HepG2 (cell line): Measurements from ENCODE around the gene DQX1. TPM values are rescaled to one million over a fixed set of nuclear protein-coding genes. Genes with fewer than 3 reads are reported as not detected.

Experiments used
- ATAC-seq: fragments of 200-7000 bp; cut with Tn5 transposase; 3 replicates; pipeline ENCODE4 v1.9.1; 2020; ENCODE audit warnings: mild to moderate bottlenecking, moderate library complexity
- BruUV-seq: library from RNA; stranded (reverse); fragments of 400-500 nt; replicated peaks from 2 replicates; lab custom pipeline; 2021; lab: Mats Ljungman, UMichigan
- CTCF ChIA-PET: fragments of 300-600 bp; formaldehyde crosslinking; extraction: SDS; loops from one replicate; lab custom pipeline; 2021; ENCODE audit warnings: low total read pairs, inconsistent platforms, low intra/inter-chr PET ratio; lab: Yijun Ruan, JAX
- POLR2A ChIA-PET: fragments of 350-600 bp; sonication (Branson Sonifier 250); formaldehyde crosslinking; loops from one replicate; lab custom pipeline; 2020; ENCODE audit warnings: antibody characterized with exemption, inconsistent platforms; lab: Yijun Ruan, JAX
- DNase-seq: peaks from one replicate; pipeline ENCODE4 v3.0.0-alpha.2; 2015; ENCODE audit warnings: low spot score
- FAIRE-seq: peaks from 3 replicates; lab custom pipeline; 2011; peaks lifted over from hg19 to GRCh38; lab: Jason Lieb, UNC
- H2AFZ ChIP-seq: one replicate; pipeline ENCODE4 v1.6.1; 2011; ENCODE audit warnings: low read length, inconsistent platforms
- H3K27ac ChIP-seq: fragments of 300-600 bp; 3 replicates; pipeline ENCODE4 v1.8.0; 2011; ENCODE audit warnings: mixed run types, mild to moderate bottlenecking, mixed read lengths, low read length, inconsistent platforms; ENCODE audit not compliant: insufficient read depth; ENCODE audit errors: extremely low read length
- H3K27me3 ChIP-seq, 2 experiments: fragments of 200-600 bp in 1 of 2; 2 replicates in 1 of 2; 3 replicates in 1 of 2; pipeline versions ENCODE4 v1.6.0 to v1.8.0; 2011; ENCODE audit warnings: low read length in 2 of 2, mild to moderate bottlenecking in 2 of 2, moderate library complexity in 2 of 2, inconsistent platforms in 1 of 2; ENCODE audit not compliant: insufficient read depth in 2 of 2, control insufficient read depth in 1 of 2
- H3K36me3 ChIP-seq, 2 experiments: fragments of 200-600 bp in 1 of 2; replicated peaks in 1 of 2; 2 replicates in 1 of 2; 3 replicates in 1 of 2; pipeline versions ENCODE4 v1.5.1 to v1.8.0; 2011; ENCODE audit warnings: low read length in 2 of 2, inconsistent platforms in 1 of 2; ENCODE audit not compliant: insufficient read depth in 2 of 2, control insufficient read depth in 1 of 2
- H3K4me1 ChIP-seq: 2 replicates; pipeline ENCODE4 v1.5.1; 2012; ENCODE audit warnings: low read length, inconsistent platforms; ENCODE audit not compliant: insufficient read depth
- H3K4me2 ChIP-seq: 2 replicates; pipeline ENCODE4 v1.6.0; 2011; ENCODE audit warnings: low read depth, low read length, inconsistent platforms
- H3K4me3 ChIP-seq, 3 experiments: fragments of 200-600 bp in 1 of 3; sonication (generic), shearing (Covaris generic) in 1 of 3; replicated peaks in 1 of 3; 2 replicates each; pipeline ENCODE4 v1.5.1; 2011 to 2016; ENCODE audit warnings: low read length in 3 of 3, inconsistent platforms in 2 of 3, low read depth in 2 of 3, mild to moderate bottlenecking in 2 of 3, control low read depth in 1 of 3, mixed read lengths in 1 of 3; ENCODE audit not compliant: insufficient read depth in 1 of 3
- H3K79me2 ChIP-seq: one replicate; pipeline ENCODE4 v1.6.1; 2011; ENCODE audit warnings: low read length, inconsistent platforms; ENCODE audit not compliant: insufficient read depth
- H3K9ac ChIP-seq: 2 replicates; pipeline ENCODE4 v1.6.0; 2011; ENCODE audit warnings: mild to moderate bottlenecking, low read depth, low read length, inconsistent platforms; ENCODE audit not compliant: insufficient read depth
- H3K9me3 ChIP-seq: 2 replicates; pipeline ENCODE4 v1.5.1; 2012; ENCODE audit warnings: mild to moderate bottlenecking, low read length
- H4K20me1 ChIP-seq: 2 replicates; pipeline ENCODE4 v1.6.0; 2011; ENCODE audit warnings: inconsistent platforms, mild to moderate bottlenecking, low read length, moderate library complexity; ENCODE audit not compliant: insufficient read depth
- EZH2 ChIP-seq: conservative IDR thresholded peaks from 2 replicates; pipeline ENCODE4 v1.6.1; 2012; ENCODE audit warnings: mild to moderate bottlenecking, low read depth, low read length, moderate library complexity
- FOXA3 ChIP-seq: IDR thresholded peaks from 2 replicates; pipeline ENCODE4 v1.6.1; 2016; ENCODE audit warnings: missing genetic modification reagents, missing compliant biosample characterization
- HOXA7 ChIP-seq: sonication (generic); formaldehyde crosslinking; IDR thresholded peaks from 2 replicates; pipeline ENCODE4 v1.8.1; 2022; ENCODE audit warnings: mild to moderate bottlenecking, missing genetic modification reagents, moderate library complexity
- IRX3 ChIP-seq: sonication (generic); formaldehyde crosslinking; IDR thresholded peaks from 2 replicates; pipeline ENCODE4 v1.8.1; 2023; ENCODE audit warnings: mild to moderate bottlenecking, low read depth, missing genetic modification reagents, borderline replicate concordance
- KIAA2018 ChIP-seq: sonication (generic); formaldehyde crosslinking; IDR thresholded peaks from 2 replicates; pipeline ENCODE4 v1.5.0; 2020; ENCODE audit warnings: mild to moderate bottlenecking, missing genetic modification reagents, borderline replicate concordance
- ZNF225 ChIP-seq: sonication (generic); formaldehyde crosslinking; IDR thresholded peaks from 2 replicates; pipeline ENCODE4 v1.4.0; 2020; ENCODE audit warnings: mild to moderate bottlenecking, missing genetic modification reagents
- ZNF597 ChIP-seq: sonication (generic); formaldehyde crosslinking; IDR thresholded peaks from 2 replicates; pipeline ENCODE4 v1.5.0; 2020; ENCODE audit warnings: missing genetic modification reagents
- ZNF737 ChIP-seq: sonication (generic); formaldehyde crosslinking; IDR thresholded peaks from 2 replicates; pipeline ENCODE4 v1.5.0; 2020; ENCODE audit warnings: missing genetic modification reagents, mild to moderate bottlenecking, borderline replicate concordance
- whole genome bisulfite sequencing: methylation state at CpG from one replicate; pipeline ENCODE4 v1.1.6; 2017; ENCODE audit warnings: low lambda C conversion rate; 5-methylcytosine and 5-hydroxymethylcytosine counted together
- in situ Hi-C: cut with HindIII; loops from 2 replicates; pipeline ENCODE4 v1.10.0; 2017; ENCODE audit warnings: low pct_unique_long_range_greater_than_20kb; ENCODE audit not compliant: extremely low pct_ligation_motif_present
- intact Hi-C: fragments of 100-400 bp; cut with micrococcal nuclease; formaldehyde crosslinking; loops from one replicate; pipeline ENCODE4 v1.10.0; 2022; ENCODE audit not compliant: unreplicated experiment
- polyA plus RNA-seq, 8 experiments: library from polyadenylated mRNA; depleted of rRNA in 3 of 8; stranded (reverse) in 7 of 8; unstranded in 1 of 8; fragments of >200 nt; fragmentation: Illumina TruSeq in 4 of 8; extraction: Trizol in 4 of 8; gene quantifications; 2 replicates each; pipeline versions ENCODE4 v1.2.1 to v1.2.3, GENCODE V29; 2011 to 2016; ENCODE audit warnings: low read depth in 4 of 8, missing spikeins in 1 of 8, mixed read lengths in 1 of 8; ENCODE audit not compliant: insufficient read depth in 1 of 8
- total RNA-seq, 5 experiments: library from RNA; depleted of rRNA; stranded (reverse); fragments of >200 nt; fragmentation: Illumina TruSeq; extraction: Trizol; gene quantifications; 2 replicates each; pipeline ENCODE4 v1.2.3, GENCODE V29; 2016; ENCODE audit warnings: low read depth in 1 of 5
- TF ChIP-seq, protein P1 (sequence below): sonication (generic); formaldehyde crosslinking; IDR thresholded peaks from 2 replicates; pipeline ENCODE4 v1.8.0; 2022; ENCODE audit warnings: low read depth, missing genetic modification reagents

Gene DQX1
- total and polyA plus RNA-seq, 2 of the 13 experiments (the other 11 are each of a cell fraction or from before 2014, with no cell fraction given), result 27.6 to 89.8 TPM

DNA sequence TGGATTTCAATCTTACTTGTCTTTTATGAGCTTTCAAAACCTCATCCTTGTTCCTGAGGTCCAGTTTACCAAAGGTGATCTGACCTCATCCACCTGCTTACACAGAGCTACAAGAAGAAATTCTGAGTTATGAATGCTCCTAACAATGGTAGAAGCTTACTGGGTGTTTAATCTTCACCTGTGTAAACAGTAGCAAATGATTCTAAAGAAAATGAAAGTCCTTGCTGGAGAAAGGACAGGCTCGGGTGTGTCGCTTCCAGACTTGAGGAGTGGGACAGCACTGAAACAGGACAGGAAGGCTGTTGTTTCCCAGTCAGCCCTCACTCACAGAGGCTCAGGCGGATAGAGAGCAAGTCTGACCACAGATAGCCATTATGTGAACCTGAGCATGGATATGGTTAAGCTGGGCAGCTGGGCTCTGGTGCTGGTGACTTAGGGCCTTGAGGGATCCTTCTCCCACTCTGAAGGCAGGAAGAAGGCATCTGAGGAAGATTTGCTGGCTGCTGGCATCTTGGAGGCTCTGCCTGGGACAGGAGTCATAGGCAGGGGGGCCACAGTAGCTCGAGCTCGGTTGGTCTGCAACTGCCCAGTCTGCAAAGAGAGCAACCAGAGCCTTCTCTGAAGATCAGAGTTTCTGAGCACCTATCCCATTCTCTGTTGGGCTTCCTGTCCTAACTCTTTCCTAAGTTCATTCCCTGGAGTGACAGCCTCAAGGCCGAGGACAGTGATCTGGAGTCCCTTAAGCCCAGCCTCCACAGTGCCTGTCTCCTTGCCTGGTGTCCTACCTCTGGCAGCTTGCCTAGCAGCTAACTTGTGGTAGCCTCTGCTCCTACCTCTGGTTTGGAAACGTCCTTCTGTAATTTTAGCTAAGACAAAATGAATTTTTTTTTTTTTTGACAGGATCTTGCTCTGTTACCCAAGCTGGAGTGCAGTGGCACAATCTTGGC lies 32.5 kb upstream of the DQX1 start:
- POLR2A ChIA-PET, result interaction anchor here (1.8 kb wide), 1 partner anchor 32 kb away, joined by 6 read pairs; the partner anchor contains the start of gene DQX1
- Histone ChIP-seq H2AFZ (no peak overlapping the region), H3K9me3 (no peaks in the 10 kb centered on the region), H3K4me3 (no peak overlapping the region)
- intact Hi-C loops, result no loop called here
- TF ChIP-seq KIAA2018 (CRISPR knock-in tag), result no peak
- TF ChIP-seq FOXA3, result no peak
- TF ChIP-seq EZH2, result no peak
- no peak for TF ChIP-seq IRX3 (CRISPR knock-in tag)
- TF ChIP-seq HOXA7, result no peak
- TF ChIP-seq ZNF597, result no peak
- no peak for TF ChIP-seq ZNF737 (CRISPR knock-in tag)
- TF ChIP-seq, protein P1, sequence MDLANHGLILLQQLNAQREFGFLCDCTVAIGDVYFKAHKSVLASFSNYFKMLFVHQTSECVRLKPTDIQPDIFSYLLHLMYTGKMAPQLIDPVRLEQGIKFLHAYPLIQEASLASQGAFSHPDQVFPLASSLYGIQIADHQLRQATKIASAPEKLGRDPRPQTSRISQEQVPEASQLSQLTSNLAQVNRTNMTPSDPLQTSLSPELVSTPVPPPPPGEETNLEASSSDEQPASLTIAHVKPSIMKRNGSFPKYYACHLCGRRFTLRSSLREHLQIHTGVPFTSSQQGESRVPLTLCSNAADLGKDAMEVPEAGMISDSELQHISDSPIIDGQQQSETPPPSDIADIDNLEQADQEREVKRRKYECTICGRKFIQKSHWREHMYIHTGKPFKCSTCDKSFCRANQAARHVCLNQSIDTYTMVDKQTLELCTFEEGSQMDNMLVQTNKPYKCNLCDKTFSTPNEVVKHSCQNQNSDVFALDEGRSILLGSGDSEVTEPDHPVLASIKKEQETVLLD (CRISPR knock-in tag), result no peak
- TF ChIP-seq ZNF225 (CRISPR knock-in tag), result no peak
- TF ChIP-seq, all 625 proteins: peak for 0
- FAIRE-seq (peak; percentile 48), DNase-seq (no peak), ATAC-seq (no peak)
- CTCF ChIA-PET, result no interaction called here
- Histone ChIP-seq H3K9ac (no peak overlapping the region), H3K4me1 (peaks cover 32% of the 10 kb centered on the region), H3K36me3 (no peaks in the 10 kb centered on the region), H3K27ac (no peak overlapping the region), H3K27me3 (peaks cover 6 to 49% of the 10 kb centered on the region in 2 experiments; a peak in 4 of 5 replicates), H3K4me2 (no peak overlapping the region; the same call in 1 of the 2 replicates), H4K20me1 (no peaks in the 10 kb centered on the region), H3K79me2 (no peaks in the 10 kb centered on the region)
- in situ Hi-C loops, result no loop called here
- no TSS peak for BruUV-seq
- 10% methylated on average over 7 of the region's 7 CpGs for WGBS
